ENCODE data around the gene LMNA. TPM values are rescaled to one million over a fixed set of nuclear protein-coding genes. Genes with fewer than 3 reads are reported as not detected.

LMNA gene
- total RNA-seq, 1 experiment from 2014 or later = 51.0 TPM

DNA sequence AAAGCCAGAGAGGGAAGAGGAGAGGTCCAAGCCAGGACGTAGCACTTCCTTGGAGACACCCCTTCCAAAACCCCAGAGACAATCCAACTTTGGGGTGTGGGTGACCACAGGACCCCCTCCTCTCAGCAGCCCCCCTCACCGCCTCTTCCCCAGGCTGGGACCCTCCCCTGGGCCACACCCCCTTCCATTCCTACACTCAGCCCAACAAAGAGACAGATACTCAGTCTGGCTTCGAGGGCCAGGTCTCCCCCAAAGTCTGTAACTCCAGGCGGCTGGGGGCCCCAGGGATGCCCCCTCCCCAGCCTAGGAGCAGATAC lies 33.7 kb upstream of the LMNA start:
- Histone ChIP-seq H3K4ac (ENCODE audit: low read depth, low read length) (no peak overlapping the region), H3K27me3 (ENCODE audit: insufficient read depth, low read length) (no peaks in the 10 kb centered on the region), H3K4me2 (ENCODE audit: insufficient read depth, insufficient read length, low read length) (peak overlapping the region; percentile 61), H4K20me1 (ENCODE audit: control insufficient read depth, insufficient read depth, insufficient read length) (no peaks in the 10 kb centered on the region), H2BK12ac (ENCODE audit: insufficient read length, low read depth, low read length) (no peak overlapping the region), H3K4me1 (ENCODE audit: insufficient read depth, low read length) (peaks cover 19% of the 10 kb centered on the region), H2BK120ac (ENCODE audit: low read depth, low read length, poor library complexity, severe bottlenecking) (no peak overlapping the region), H2AK5ac (ENCODE audit: insufficient read length, low read length) (no peak overlapping the region), H3K23me2 (ENCODE audit: insufficient read length, low read depth, low read length, poor library complexity, severe bottlenecking) (peaks cover 18% of the 10 kb centered on the region), H4K5ac (ENCODE audit: insufficient read length, low read depth, low read length) (no peak overlapping the region), H3K79me1 (ENCODE audit: insufficient read depth, low read depth, low read length, poor library complexity, severe bottlenecking) (no peaks in the 10 kb centered on the region), H3K79me2 (ENCODE audit: insufficient read depth, low read length) (peaks cover 23% of the 10 kb centered on the region; the same call in 1 of the 2 replicates), H4K91ac (ENCODE audit: insufficient read length, low read depth, low read length) (no peak overlapping the region), H3K14ac (ENCODE audit: insufficient read depth, low read length) (peak overlapping the region; percentile 90; the same call in 1 of the 2 replicates), H3K56ac (ENCODE audit: insufficient read length, low read depth, low read length) (no peak overlapping the region), H3K27ac (ENCODE audit: insufficient read length, low read depth, low read length) (no peak overlapping the region), H2BK15ac (ENCODE audit: low read depth, low read length) (no peak overlapping the region), H3K9me3 (ENCODE audit: control insufficient read depth, low read depth, low read length) (no peaks in the 10 kb centered on the region), H2BK5ac (ENCODE audit: insufficient read length, low read length) (no peak overlapping the region), H2BK20ac (ENCODE audit: low read depth, low read length, poor library complexity, severe bottlenecking) (no peak overlapping the region), H3K9ac (ENCODE audit: extremely low read depth, insufficient read length, low read length) (peak overlapping the region; percentile 79), H3K23ac (ENCODE audit: insufficient read length, low read depth, low read length) (no peak overlapping the region), H2AFZ (ENCODE audit: low read length) (no peak overlapping the region), H3K18ac (ENCODE audit: insufficient read length, low read depth, low read length) (no peak overlapping the region), H4K8ac (replicated peaks; ENCODE audit: insufficient read length, low read depth, low read length) (no peak overlapping the region), H3T11ph (ENCODE audit: low read length) (no peak overlapping the region)
- WGBS (ENCODE audit: extremely low coverage, insufficient read length, low lambda C conversion rate) = no CpG with 5 or more reads among the region's 4 CpGs
- peaks cover 60 to 68% of the 10 kb centered on the region in 2 experiments for H3K4me1 Mint-ChIP-seq
- peaks cover 18 to 44% (median 38%) of the 10 kb centered on the region in 3 experiments; a peak in 6 of 7 replicates for H3K36me3 Mint-ChIP-seq (ENCODE audit: insufficient read depth in 1 of 3, low read depth in 3 of 3)
- peak overlapping the region; percentile 88 to 97 for H3K4me3 Mint-ChIP-seq
- no peaks in the 10 kb centered on the region for H3K27me3 Mint-ChIP-seq (ENCODE audit: low read depth)
- peak overlapping the region; percentile 69 to 97 (median 90); a peak in 5 of 7 replicates for H3K27ac Mint-ChIP-seq
- TF ChIP-seq, protein P1, sequence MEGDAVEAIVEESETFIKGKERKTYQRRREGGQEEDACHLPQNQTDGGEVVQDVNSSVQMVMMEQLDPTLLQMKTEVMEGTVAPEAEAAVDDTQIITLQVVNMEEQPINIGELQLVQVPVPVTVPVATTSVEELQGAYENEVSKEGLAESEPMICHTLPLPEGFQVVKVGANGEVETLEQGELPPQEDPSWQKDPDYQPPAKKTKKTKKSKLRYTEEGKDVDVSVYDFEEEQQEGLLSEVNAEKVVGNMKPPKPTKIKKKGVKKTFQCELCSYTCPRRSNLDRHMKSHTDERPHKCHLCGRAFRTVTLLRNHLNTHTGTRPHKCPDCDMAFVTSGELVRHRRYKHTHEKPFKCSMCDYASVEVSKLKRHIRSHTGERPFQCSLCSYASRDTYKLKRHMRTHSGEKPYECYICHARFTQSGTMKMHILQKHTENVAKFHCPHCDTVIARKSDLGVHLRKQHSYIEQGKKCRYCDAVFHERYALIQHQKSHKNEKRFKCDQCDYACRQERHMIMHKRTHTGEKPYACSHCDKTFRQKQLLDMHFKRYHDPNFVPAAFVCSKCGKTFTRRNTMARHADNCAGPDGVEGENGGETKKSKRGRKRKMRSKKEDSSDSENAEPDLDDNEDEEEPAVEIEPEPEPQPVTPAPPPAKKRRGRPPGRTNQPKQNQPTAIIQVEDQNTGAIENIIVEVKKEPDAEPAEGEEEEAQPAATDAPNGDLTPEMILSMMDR (conservative IDR thresholded peaks at IDR 0.05) = no peak
- DNase-seq = no peak
- H3K9me3 Mint-ChIP-seq = no peaks in the 10 kb centered on the region; a peak in 1 of 5 replicates

Measured in H9 (cell line).